B cell (primary cell): ENCODE data around the gene NPL. TPM values are rescaled to one million over a fixed set of nuclear protein-coding genes. Genes with fewer than 3 reads are reported as not detected.

Experiments
- ATAC-seq: fragments of 200-7000 bp; cut with Tn5 transposase; one replicate; pipeline ENCODE4 v1.10.0; 2021; ENCODE audit warnings: low read depth, mild to moderate bottlenecking, moderate number of reproducible peaks, moderate library complexity
- CTCF ChIA-PET: fragments of 350-600 bp; sonication (Branson Sonifier 250); formaldehyde crosslinking; loops from one replicate; lab custom pipeline; 2021; ENCODE audit warnings: antibody characterized with exemption, inconsistent platforms; lab: Charles Lee
- POLR2A ChIA-PET: fragments of 350-600 bp; sonication (Branson Sonifier 250); formaldehyde crosslinking; loops from one replicate; lab custom pipeline; 2021; ENCODE audit warnings: antibody characterized with exemption; lab: Charles Lee
- DNase-seq: peaks from one replicate; pipeline ENCODE4 v3.0.0; 2013
- H2AFZ ChIP-seq: 2 replicates; pipeline ENCODE4 v1.6.1; 2012; ENCODE audit warnings: mild to moderate bottlenecking, low read depth, low read length; ENCODE audit not compliant: insufficient read depth, poor library complexity, severe bottlenecking
- H3K27ac ChIP-seq, 2 donors: 1 replicate in 1 of 2; 2 replicates in 1 of 2; pipeline ENCODE4 v1.5.1; 2012 to 2013; ENCODE audit warnings: low read length in 2 of 2, mild to moderate bottlenecking in 2 of 2, moderate library complexity in 1 of 2
- H3K27me3 ChIP-seq, 4 experiments: fragments of 200-600 bp in 1 of 4; sonication (generic) in 1 of 4; replicated peaks in 1 of 4; 1 replicate in 2 of 4; 2 replicates in 2 of 4; pipeline versions ENCODE4 v1.6.1 to v1.7.0; 2013 to 2016; ENCODE audit warnings: low read length in 3 of 4, mild to moderate bottlenecking in 2 of 4, mixed read lengths in 1 of 4, moderate library complexity in 1 of 4; ENCODE audit not compliant: insufficient read depth in 4 of 4, control insufficient read depth in 3 of 4; ENCODE audit errors: control extremely low read depth in 1 of 4
- H3K36me3 ChIP-seq, 2 experiments: replicated peaks in 1 of 2; 1 replicate in 1 of 2; 2 replicates in 1 of 2; pipeline versions ENCODE4 v1.6.1 to v1.7.1; 2013; ENCODE audit warnings: low read length in 1 of 2; ENCODE audit not compliant: insufficient read depth in 2 of 2, control insufficient read depth in 1 of 2; ENCODE audit errors: control extremely low read depth in 1 of 2, extremely low read depth in 1 of 2
- H3K4me1 ChIP-seq, 2 donors: fragments of 200-600 bp in 1 of 2; sonication (generic) in 1 of 2; 1 replicate in 1 of 2; 2 replicates in 1 of 2; pipeline versions ENCODE4 v1.5.1 to v1.6.1; 2013 to 2017; ENCODE audit warnings: low read length in 2 of 2; ENCODE audit not compliant: control insufficient read depth in 2 of 2, insufficient read depth in 2 of 2
- H3K4me2 ChIP-seq: replicated peaks from 2 replicates; pipeline ENCODE3; 2012; ENCODE audit warnings: mild to moderate bottlenecking, low read depth, low read length; ENCODE audit not compliant: poor library complexity, severe bottlenecking
- H3K4me3 ChIP-seq, 5 experiments: fragments of 200-600 bp in 1 of 5; sonication (generic) in 1 of 5; 1 replicate in 3 of 5; 2 replicates in 2 of 5; pipeline versions ENCODE4 v1.5.1 to v1.7.0; 2011 to 2016; ENCODE audit warnings: low read length in 4 of 5, mild to moderate bottlenecking in 4 of 5, low read depth in 2 of 5, control low read depth in 1 of 5, moderate library complexity in 1 of 5; ENCODE audit not compliant: insufficient read depth in 1 of 5; ENCODE audit errors: control extremely low read depth in 1 of 5, extremely low read depth in 1 of 5
- H3K79me2 ChIP-seq: fragments of 200-600 bp; sonication (generic); one replicate; pipeline ENCODE4 v1.6.0; 2016; ENCODE audit warnings: low read length; ENCODE audit not compliant: control insufficient read depth, insufficient read depth
- H3K9ac ChIP-seq: fragments of 200-600 bp; sonication (generic); 2 replicates; pipeline ENCODE4 v1.6.1; 2017; ENCODE audit warnings: mild to moderate bottlenecking, low read length, moderate library complexity
- H3K9me3 ChIP-seq, 3 donors: one replicate each; pipeline versions ENCODE4 v1.6.1 to v1.7.1; 2013; ENCODE audit warnings: low read length in 2 of 3; ENCODE audit not compliant: control insufficient read depth in 2 of 3, insufficient read depth in 1 of 3; ENCODE audit errors: control extremely low read depth in 1 of 3
- H4K20me1 ChIP-seq: 2 replicates; pipeline ENCODE4 v1.6.0; 2012; ENCODE audit warnings: mild to moderate bottlenecking, low read length; ENCODE audit not compliant: insufficient read depth, control insufficient read depth, poor library complexity, severe bottlenecking
- H3K27ac Mint-ChIP-seq: one replicate; pipeline ENCODE4 v1.8.0; 2021; ENCODE audit warnings: mixed read lengths
- H3K27me3 Mint-ChIP-seq: one replicate; pipeline ENCODE4 v1.8.0; 2021; ENCODE audit warnings: mixed read lengths
- H3K4me1 Mint-ChIP-seq: one replicate; pipeline ENCODE4 v1.8.0; 2021; ENCODE audit warnings: mixed read lengths
- H3K4me3 Mint-ChIP-seq: one replicate; pipeline ENCODE4 v1.8.0; 2021; ENCODE audit warnings: mixed read lengths
- H3K9me3 Mint-ChIP-seq: one replicate; pipeline ENCODE4 v1.8.0; 2022; ENCODE audit warnings: mixed read lengths; ENCODE audit not compliant: insufficient read depth
- CTCF ChIP-seq: fragments of 200-600 bp; IDR thresholded peaks from one replicate; pipeline ENCODE4 v1.8.0; 2022; ENCODE audit warnings: antibody characterized with exemption, mild to moderate bottlenecking
- EZH2 ChIP-seq: IDR thresholded peaks from 2 replicates; pipeline ENCODE4 v1.6.1; 2012; ENCODE audit warnings: borderline replicate concordance, low read depth, mild to moderate bottlenecking, moderate library complexity, low read length; ENCODE audit not compliant: insufficient read depth, poor library complexity, severe bottlenecking
- WGBS: methylation state at CpG from one replicate; pipeline ENCODE4 v1.1.5; 2013; ENCODE audit warnings: missing lambda C conversion rate; ENCODE audit not compliant: insufficient coverage; 5-methylcytosine and 5-hydroxymethylcytosine counted together
- intact Hi-C: fragments of 100-400 bp; cut with micrococcal nuclease; formaldehyde crosslinking; loops from one replicate; pipeline ENCODE4 v1.10.0; 2022
- polyA plus RNA-seq: library from polyadenylated mRNA; depleted of rRNA; stranded (reverse); fragments of >200 nt; gene quantifications from 2 replicates; pipeline ENCODE4 v1.2.3, GENCODE V29; 2012
- total RNA-seq, 2 donors: library from RNA; stranded (reverse); fragments of 120-200 nt in 1 of 2; gene quantifications; 1 replicate in 1 of 2; 2 replicates in 1 of 2; pipeline versions ENCODE4 v1.2.3 to v1.2.4, GENCODE V29; 2013 to 2022

NPL gene
- total and polyA plus RNA-seq, 2 donors (not counting 1 experiment from before 2014, with no cell fraction given): 3.4 to 5.9 TPM

DNA sequence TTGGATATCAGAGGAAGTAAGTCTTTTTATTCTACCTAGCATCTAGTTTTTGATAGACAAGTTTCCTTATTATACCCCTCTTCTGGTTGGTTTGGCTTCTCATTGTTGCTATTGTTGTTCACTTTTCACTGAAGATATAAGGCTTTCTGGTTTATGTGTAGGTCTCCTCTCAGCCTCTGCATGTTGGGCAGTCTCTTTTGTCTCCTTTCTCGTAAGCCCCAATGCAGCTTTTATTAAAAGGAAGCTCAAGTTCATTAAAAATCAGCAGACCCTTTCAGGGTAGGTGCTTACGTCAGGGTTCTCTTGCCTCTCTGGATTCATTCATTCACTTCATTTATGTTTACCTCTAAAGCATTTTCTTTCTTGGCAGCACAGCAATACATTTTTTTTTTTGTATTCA lies 44.8 kb downstream of the NPL start:
- CTCF ChIA-PET: interaction anchor here (1.8 kb wide), 1 partner anchor 11 kb away, joined by 3 read pairs; no protein-coding TSS in a partner anchor
- TF ChIP-seq CTCF (no peak), EZH2 (no peak)
- Histone ChIP-seq H3K79me2 (peaks cover 4% of the 10 kb centered on the region), H3K27me3 (no peaks in the 10 kb centered on the region), H3K9ac (no peak overlapping the region), H3K27ac (no peak overlapping the region), H3K4me1 (peaks cover 7 to 9% of the 10 kb centered on the region in 2 donors), H4K20me1 (no peaks in the 10 kb centered on the region), H3K36me3 (no peaks in the 10 kb centered on the region), H3K9me3 (no peaks in the 10 kb centered on the region), H2AFZ (no peak overlapping the region), H3K4me2 (no peak overlapping the region), H3K4me3 (no peak overlapping the region)
- no peaks in the 10 kb centered on the region for H3K9me3 Mint-ChIP-seq
- no peaks in the 10 kb centered on the region for H3K27me3 Mint-ChIP-seq
- POLR2A ChIA-PET: no interaction called here
- peaks cover 9% of the 10 kb centered on the region for H3K4me1 Mint-ChIP-seq
- intact Hi-C loops: no loop called here
- WGBS: 100% methylated on average over 2 of the region's 2 CpGs
- H3K27ac Mint-ChIP-seq: no peak overlapping the region
- DNase-seq (no peak), ATAC-seq (no peak)
- H3K4me3 Mint-ChIP-seq: no peak overlapping the region

GRCh38 chr1:182835806-182836205 lies 46.2 kb downstream of the NPL start:
- Mint-ChIP-seq H3K4me3 (no peak overlapping the region), H3K4me1 (peaks cover 14% of the 10 kb centered on the region), H3K9me3 (no peaks in the 10 kb centered on the region), H3K27ac (no peak overlapping the region), H3K27me3 (no peaks in the 10 kb centered on the region)
- H3K36me3 ChIP-seq: peaks cover 0 to 4% of the 10 kb centered on the region in 2 experiments
- TF ChIP-seq EZH2: no peak
- no peak for TF ChIP-seq CTCF
- H3K27ac ChIP-seq: no peak overlapping the region
- H3K79me2 ChIP-seq: peaks cover 14% of the 10 kb centered on the region
- H3K4me3 ChIP-seq: no peak overlapping the region
- intact Hi-C loops: loop anchor here (5.0 kb wide), 1 partner anchor 1076 kb away; no protein-coding TSS in a partner anchor
- 95% methylated on average over 4 of the region's 10 CpGs for WGBS
- H3K9ac ChIP-seq: no peak overlapping the region
- H4K20me1 ChIP-seq: peaks cover 12% of the 10 kb centered on the region
- H3K4me1 ChIP-seq: peaks cover 8 to 14% of the 10 kb centered on the region in 2 donors
- ChIA-PET CTCF (no interaction called here), POLR2A (no interaction called here)
- no peaks in the 10 kb centered on the region for H3K9me3 ChIP-seq
- no peak overlapping the region for H2AFZ ChIP-seq
- DNase-seq (no peak), ATAC-seq (no peak)
- H3K27me3 ChIP-seq: no peaks in the 10 kb centered on the region
- no peak overlapping the region for H3K4me2 ChIP-seq
